SHP77 (cell line): Measurements from ENCODE around the gene MAGI1.
"Not testable (repeated sequence)": the region's sequence is repeated elsewhere in the genome, so short reads cannot be mapped to it uniquely, and the experiment has no call there.

Source experiments
- DNase-seq, 2 experiments: peaks; one replicate each; lab custom pipeline; 2025; lab: John Stamatoyannopoulos, UW

Gene MAGI1

GRCh38 chr3:66038726-66039589, at the start of gene MAGI1:
TSS of gene MAGI1 (minus strand) at chr3:66038918. CDS start at chr3:66038308, 610 bp downstream.
- peak; percentile 79 to 91 for DNase-seq

GRCh38 chr3:66083784-66084213, 45.1 kb upstream of the MAGI1 start:
- DNase-seq, result no peak

DNA sequence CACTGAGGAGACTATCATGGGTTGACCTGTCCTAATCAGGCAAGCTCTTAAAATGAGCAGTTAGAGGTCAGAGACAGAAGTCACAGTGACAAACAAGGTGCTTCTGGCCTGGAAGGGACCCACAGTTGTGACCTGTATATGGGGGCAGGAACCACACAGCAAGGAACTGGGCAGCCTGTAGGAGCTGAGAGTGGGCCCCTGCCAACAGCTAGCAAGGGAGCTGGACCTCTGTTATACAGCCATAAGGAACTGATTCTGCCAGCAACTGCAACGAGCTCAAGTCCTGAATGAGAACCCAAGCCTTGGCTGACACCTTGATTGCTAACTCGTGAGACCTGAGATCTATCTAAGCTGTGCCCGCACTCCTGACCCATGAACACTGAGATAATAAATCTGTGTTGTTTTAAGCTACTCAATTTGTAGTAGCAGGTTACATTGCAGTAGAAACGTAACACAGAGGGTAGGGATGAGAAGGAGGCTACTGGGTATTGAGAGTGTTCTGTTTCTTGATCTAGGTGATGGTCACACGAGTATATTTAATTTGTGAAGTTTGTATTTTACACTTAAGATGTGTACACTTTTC, 44.5 kb upstream of the MAGI1 start:
- no peak for DNase-seq

DNA sequence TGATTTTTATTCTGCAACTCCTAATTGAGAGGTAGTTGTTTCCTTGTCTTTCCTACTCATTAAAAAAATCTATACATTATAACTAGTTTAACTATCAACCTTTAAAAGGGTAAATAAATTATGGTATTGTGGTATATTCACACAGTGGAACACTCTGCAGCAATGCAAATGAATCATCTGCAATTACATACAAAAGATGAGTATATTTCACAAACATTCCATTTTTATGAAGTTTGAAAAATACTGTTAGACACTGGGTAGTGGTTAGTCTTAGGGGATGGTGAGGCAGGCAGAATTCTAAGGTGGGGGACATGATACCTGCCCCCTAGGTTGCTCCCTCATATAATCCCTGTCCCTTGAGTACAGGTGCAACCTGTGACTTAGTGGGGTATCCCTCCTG, 44.0 kb upstream of the MAGI1 start:
- no peak for DNase-seq

DNA sequence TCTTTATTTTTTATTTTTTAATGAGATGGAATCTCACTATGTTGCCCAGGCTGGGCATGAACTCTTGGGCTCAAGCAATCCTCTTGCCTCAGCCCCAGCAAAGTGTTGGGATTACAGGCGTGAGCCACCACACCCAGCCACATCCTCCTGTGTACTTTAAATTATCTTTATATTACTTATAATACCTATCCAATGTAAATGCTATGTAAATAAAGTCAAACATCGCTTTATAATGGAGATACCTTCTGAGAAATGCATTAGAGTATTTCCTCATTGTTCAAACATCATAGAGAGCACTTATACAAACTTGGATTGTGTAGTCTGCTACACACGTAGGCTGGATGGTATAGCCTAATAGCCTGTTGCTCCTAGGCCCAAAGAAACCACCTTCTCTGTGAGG, 41.4 kb upstream of the MAGI1 start:
- DNase-seq, result no peak

- DNase-seq, result no peak
Observed at GRCh38 chr3:66077973-66078372, 39.3 kb upstream of the MAGI1 start.

DNA sequence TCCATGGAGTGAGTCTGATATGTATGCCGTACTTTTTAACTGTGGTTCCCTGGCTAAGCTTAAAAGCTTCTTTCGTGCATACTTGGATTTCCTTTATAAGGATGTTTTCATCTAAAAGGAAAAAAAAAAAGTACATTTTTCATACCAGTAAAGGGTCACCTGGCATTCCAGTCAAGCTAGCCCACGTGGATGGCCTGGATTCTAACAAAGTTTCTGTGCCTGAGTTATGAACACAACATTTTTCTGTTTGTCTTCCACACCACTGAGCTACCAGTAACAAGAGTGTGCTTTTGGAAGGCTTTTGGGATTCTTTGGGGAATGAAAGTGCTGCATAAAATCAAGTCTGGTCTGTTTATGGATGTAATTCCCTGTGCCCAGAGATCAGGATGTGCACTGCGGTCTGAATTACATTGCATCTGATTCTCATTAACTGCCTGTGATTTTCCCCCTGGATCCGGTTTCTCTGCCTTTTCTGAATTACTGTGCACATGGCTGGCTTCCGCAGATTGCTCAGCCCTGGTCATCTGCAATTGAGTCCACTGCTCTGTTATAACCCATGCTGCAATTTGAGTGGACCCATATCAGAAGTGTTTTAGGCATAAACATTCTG, 38.2 kb upstream of the MAGI1 start:
- DNase-seq, result no peak

GRCh38 chr3:66075281-66075680, 36.6 kb upstream of the MAGI1 start:
- no peak for DNase-seq

DNA sequence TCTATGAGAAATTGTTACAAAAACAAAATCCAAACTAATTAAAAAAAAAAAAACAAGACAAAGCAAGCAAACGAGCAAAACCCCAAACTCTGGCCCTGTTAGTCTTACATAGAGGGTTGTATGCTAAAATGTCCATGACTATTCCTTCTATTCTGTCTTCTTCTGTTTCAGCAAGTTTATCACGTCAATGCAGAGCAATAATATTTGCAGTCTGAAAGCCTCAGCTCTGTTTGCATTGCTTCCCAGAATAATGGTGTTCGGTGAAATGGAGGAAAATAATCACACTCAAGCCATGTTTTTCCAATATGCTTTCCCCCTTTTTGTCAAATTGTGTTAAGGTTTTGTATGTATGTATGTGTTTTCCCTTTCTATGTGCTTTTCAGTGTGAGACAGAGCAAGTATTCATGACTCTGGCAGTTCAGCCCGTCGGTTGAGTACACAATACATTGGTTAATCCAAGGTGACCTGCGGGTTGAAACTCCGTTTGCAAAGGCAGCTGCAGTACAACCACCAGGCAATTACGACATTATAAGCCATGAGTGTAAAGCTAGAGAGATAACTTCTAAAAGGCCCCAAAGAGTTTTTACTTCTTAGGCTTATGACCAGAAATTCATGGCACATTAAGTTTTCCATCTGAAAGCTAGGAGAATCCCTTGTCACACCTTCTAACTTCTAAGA, 34.9 kb upstream of the MAGI1 start:
- DNase-seq, result peak; percentile 12 to 67

DNA sequence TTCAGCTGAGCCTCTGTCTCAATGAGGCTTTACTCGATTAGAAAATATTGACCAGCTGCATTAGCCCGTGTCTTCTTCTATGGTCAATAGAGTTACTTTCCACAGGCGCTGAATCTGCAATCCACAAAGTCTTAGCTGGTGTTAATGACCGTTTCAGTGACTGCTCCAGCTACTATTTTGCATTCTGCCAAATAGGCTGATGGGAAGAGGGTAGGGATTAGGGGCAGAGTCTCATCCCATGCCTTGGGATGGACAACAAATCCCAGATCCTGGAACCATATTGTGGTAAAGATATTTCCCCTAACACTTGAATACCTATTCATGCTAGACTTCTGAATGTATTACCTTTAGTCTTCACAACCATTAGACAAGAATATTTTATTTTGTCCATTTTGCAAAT, 29.5 kb upstream of the MAGI1 start:
- no peak for DNase-seq

DNA sequence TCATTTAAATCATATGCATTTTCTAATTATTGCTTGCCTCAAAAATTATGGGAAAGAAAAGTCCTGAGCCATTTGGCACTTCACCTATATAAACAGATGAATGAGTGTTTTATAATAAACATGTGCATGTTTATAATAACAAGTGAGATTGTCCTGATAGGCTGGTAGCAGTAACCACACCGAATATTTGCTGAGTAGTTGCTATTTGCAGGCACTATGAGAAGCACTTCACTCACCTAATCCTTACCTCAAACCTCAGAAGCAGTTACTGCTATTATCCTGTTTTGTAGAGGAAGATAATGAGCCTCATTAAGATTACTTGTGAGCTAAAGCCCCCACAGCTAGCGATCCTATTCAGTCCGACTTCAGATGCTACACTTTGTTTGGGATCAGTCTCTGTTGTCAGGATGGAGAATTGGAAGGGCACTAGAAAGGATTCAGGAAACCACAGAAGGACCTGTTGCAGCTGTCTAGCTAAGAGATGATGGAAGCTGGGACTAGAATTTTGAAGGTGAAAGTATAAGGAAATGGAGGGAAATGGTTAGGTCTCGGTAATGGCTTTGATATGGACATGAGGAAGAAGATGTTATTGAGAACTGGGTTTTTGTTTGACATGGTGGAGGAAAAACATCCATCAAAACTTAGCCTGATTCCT, 28.4 kb upstream of the MAGI1 start:
- no peak for DNase-seq

GRCh38 chr3:66055289-66055688, 16.6 kb upstream of the MAGI1 start:
- no peak for DNase-seq

GRCh38 chr3:66053550-66054094, 14.9 kb upstream of the MAGI1 start:
- no peak for DNase-seq

- no peak for DNase-seq
Observed at GRCh38 chr3:66052721-66053549, 14.2 kb upstream of the MAGI1 start.

DNA sequence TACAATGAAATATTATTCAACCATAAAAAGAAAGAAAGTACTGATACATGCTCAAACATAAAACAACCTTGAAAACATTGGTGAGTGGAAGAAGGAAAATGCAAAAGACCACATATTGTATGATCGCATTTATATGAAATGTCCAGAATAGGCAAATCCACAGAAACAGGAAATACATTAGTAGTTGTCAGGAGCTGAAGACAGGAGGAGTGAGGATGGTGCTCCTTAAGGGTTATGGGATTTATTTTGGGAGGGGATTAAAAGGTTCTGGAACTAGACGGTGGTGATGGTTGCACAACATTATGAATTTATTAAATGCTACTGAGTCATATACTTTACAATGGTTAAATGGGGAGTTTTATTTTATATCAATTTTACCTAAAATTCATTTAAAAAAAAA, 12.1 kb upstream of the MAGI1 start:
- no peak for DNase-seq

DNA sequence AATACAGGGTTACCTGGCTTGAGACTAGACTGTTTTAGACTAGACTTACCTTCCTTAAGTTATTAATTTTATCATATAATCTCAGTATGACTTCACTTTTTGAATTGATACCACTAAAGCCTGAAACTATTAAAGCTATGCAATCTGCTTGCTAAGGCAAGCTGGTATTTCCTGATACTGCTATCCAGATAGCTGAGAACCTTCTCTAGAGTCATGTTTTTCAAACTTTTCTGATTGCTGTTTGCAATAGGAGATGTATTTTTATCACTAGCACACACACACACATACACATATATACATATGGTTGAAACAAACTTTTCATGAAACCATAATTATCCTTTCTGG, 9.3 kb upstream of the MAGI1 start:
- DNase-seq, result no peak

- no peak for DNase-seq
Observed at GRCh38 chr3:66047311-66048050, 8.8 kb upstream of the MAGI1 start.

GRCh38 chr3:66046321-66046720, 7.6 kb upstream of the MAGI1 start:
- not testable (repeated sequence) for DNase-seq

GRCh38 chr3:66041828-66042227, 3.1 kb upstream of the MAGI1 start:
- DNase-seq, result no peak

DNA sequence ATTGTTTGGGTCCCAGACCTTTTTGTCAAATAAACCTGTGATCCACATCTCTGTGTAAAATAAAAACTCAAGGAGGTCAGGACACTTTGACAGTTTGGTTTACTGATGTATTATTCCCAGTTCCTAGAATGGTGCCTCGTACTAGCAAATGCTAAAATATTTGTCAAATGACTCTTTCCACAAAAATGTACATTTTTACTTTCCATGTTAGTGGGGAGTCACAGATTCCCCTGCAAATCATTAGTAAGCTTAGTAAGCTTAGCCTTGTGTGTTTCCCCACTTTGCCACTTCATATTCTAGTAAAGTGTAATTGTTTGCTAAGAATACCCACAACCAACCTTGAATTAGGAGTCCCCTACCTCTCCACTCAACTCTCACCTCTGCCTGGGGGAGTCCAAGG, 2.4 kb upstream of the MAGI1 start:
- no peak for DNase-seq

- DNase-seq, result no peak
Observed at GRCh38 chr3:66039590-66039887, 821 bp upstream of the MAGI1 start.
